DOHH2 (cell line): ENCODE data around the gene NR1H3.
A peak's percentile ranks its signal among the peaks of the same experiment; 100 is the strongest.

ENCODE experiments used
- H3F3A ChIP-seq: fragments of 200-600 bp; sonication (generic), shearing (Covaris generic); 2 replicates; pipeline ENCODE4 v1.6.0; 2016; ENCODE audit warnings: antibody characterized with exemption, mild to moderate bottlenecking; ENCODE audit not compliant: control insufficient read depth, insufficient read depth
- H3K27ac ChIP-seq: fragments of 200-600 bp; sonication (generic); 2 replicates; pipeline ENCODE4 v1.5.1; 2014; ENCODE audit warnings: low read depth, mild to moderate bottlenecking, low read length, moderate library complexity
- H3K27me3 ChIP-seq: fragments of 200-600 bp; sonication (generic); 2 replicates; pipeline ENCODE4 v1.6.1; 2014; ENCODE audit warnings: mild to moderate bottlenecking, low read length, mixed read lengths; ENCODE audit not compliant: control insufficient read depth
- H3K36me3 ChIP-seq: fragments of 200-600 bp; sonication (generic); 2 replicates; pipeline ENCODE4 v1.6.1; 2014; ENCODE audit warnings: mild to moderate bottlenecking, low read length, moderate library complexity, mixed read lengths; ENCODE audit not compliant: control insufficient read depth
- H3K4me1 ChIP-seq: fragments of 200-600 bp; sonication (generic); 2 replicates; pipeline ENCODE4 v1.6.1; 2014; ENCODE audit warnings: mild to moderate bottlenecking, low read length, mixed read lengths; ENCODE audit not compliant: control insufficient read depth
- H3K4me2 ChIP-seq: fragments of 200-600 bp; sonication (generic); 2 replicates; pipeline ENCODE4 v1.6.0; 2014; ENCODE audit warnings: mild to moderate bottlenecking, low read length, moderate library complexity
- H3K4me3 ChIP-seq: fragments of 200-600 bp; sonication (generic); 2 replicates; pipeline ENCODE4 v1.5.1; 2014; ENCODE audit warnings: mild to moderate bottlenecking, low read length, mixed read lengths
- H3K79me2 ChIP-seq: fragments of 200-600 bp; sonication (generic); 2 replicates; pipeline ENCODE4 v1.6.1; 2014; ENCODE audit warnings: mild to moderate bottlenecking, low read length, mixed read lengths; ENCODE audit not compliant: control insufficient read depth
- H3K9me2 ChIP-seq: fragments of 200-600 bp; sonication (generic); replicated peaks from 2 replicates; pipeline ENCODE4 v1.6.1; 2014; ENCODE audit warnings: mild to moderate bottlenecking, low read length, mixed read lengths; ENCODE audit not compliant: control insufficient read depth
- H3K9me3 ChIP-seq: fragments of 200-600 bp; sonication (generic); 2 replicates; pipeline ENCODE4 v1.6.1; 2014; ENCODE audit warnings: antibody characterized with exemption, low read length, mixed read lengths; ENCODE audit not compliant: control insufficient read depth, insufficient read depth
- H4K20me1 ChIP-seq: fragments of 200-600 bp; sonication (generic); 2 replicates; pipeline ENCODE4 v1.6.0; 2014; ENCODE audit warnings: low read depth, mild to moderate bottlenecking, antibody characterized with exemption, low read length, moderate library complexity; ENCODE audit not compliant: control insufficient read depth, insufficient read depth
- CTCF ChIP-seq: fragments of 200-600 bp; sonication (generic); IDR thresholded peaks from one replicate; pipeline ENCODE4 v1.5.1; 2014; ENCODE audit warnings: antibody characterized with exemption, mild to moderate bottlenecking, low read depth, low read length; ENCODE audit not compliant: poor library complexity, severe bottlenecking
- EZH2phosphoT487 ChIP-seq: fragments of 200-600 bp; sonication (generic); IDR thresholded peaks from 2 replicates; pipeline ENCODE4 v1.6.1; 2017; ENCODE audit warnings: borderline replicate concordance, mild to moderate bottlenecking, antibody characterized with exemption, low read length, moderate library complexity, mixed read lengths

The NR1H3 gene

GRCh38 chr11:47259232-47259977 is 1.6 kb downstream of the NR1H3 start:
- H3K4me3 ChIP-seq = no peak overlapping the region
- TF ChIP-seq EZH2phosphoT487 (no peak), CTCF (peak; percentile 79)
- no peaks in the 10 kb centered on the region for H3K27me3 ChIP-seq
- H3F3A ChIP-seq = no peaks in the 10 kb centered on the region; the same call in 1 of the 2 replicates
- H3K36me3 ChIP-seq = no peaks in the 10 kb centered on the region
- H3K4me2 ChIP-seq = no peak overlapping the region
- H3K27ac ChIP-seq = no peak overlapping the region
- no peaks in the 10 kb centered on the region for H3K9me2 ChIP-seq
- no peaks in the 10 kb centered on the region for H4K20me1 ChIP-seq
- no peaks in the 10 kb centered on the region for H3K9me3 ChIP-seq
- no peaks in the 10 kb centered on the region for H3K79me2 ChIP-seq
- H3K4me1 ChIP-seq = 0 out of 2 replicates have a peak, but pooled peaks cover 6% of the 10 kb centered on the region

GRCh38 chr11:47260366-47260765 is 2.6 kb downstream of the NR1H3 start:
- Histone ChIP-seq H3K27ac (no peak overlapping the region), H3K27me3 (no peaks in the 10 kb centered on the region), H3K4me2 (no peak overlapping the region), H3K79me2 (no peaks in the 10 kb centered on the region), H3K4me3 (no peak overlapping the region), H3K9me3 (no peaks in the 10 kb centered on the region), H4K20me1 (no peaks in the 10 kb centered on the region), H3K36me3 (no peaks in the 10 kb centered on the region), H3K9me2 (no peaks in the 10 kb centered on the region), H3K4me1 (peaks cover 9% of the 10 kb centered on the region), H3F3A (peaks cover 2% of the 10 kb centered on the region; the same call in 1 of the 2 replicates)
- TF ChIP-seq CTCF = no peak
- TF ChIP-seq EZH2phosphoT487 = no peak

- no peaks in the 10 kb centered on the region for H3K79me2 ChIP-seq
- no peaks in the 10 kb centered on the region for H3K27me3 ChIP-seq
- peaks cover 19% of the 10 kb centered on the region for H3K4me1 ChIP-seq
- no peak overlapping the region for H3K4me3 ChIP-seq
- no peaks in the 10 kb centered on the region for H4K20me1 ChIP-seq
- H3F3A ChIP-seq = peaks cover 2% of the 10 kb centered on the region; the same call in 1 of the 2 replicates
- TF ChIP-seq CTCF (no peak), EZH2phosphoT487 (no peak)
- no peaks in the 10 kb centered on the region for H3K9me3 ChIP-seq
- H3K9me2 ChIP-seq = no peaks in the 10 kb centered on the region
- no peak overlapping the region for H3K27ac ChIP-seq
- H3K36me3 ChIP-seq = no peaks in the 10 kb centered on the region
- no peak overlapping the region for H3K4me2 ChIP-seq
Measured at GRCh38 chr11:47261291-47261800, 3.5 kb downstream of the NR1H3 start.
